GM19452 (cell line): ENCODE measurements around the gene MAP2K6.
"Not testable (repeated sequence)": the region's sequence is repeated elsewhere in the genome, so short reads cannot be mapped to it uniquely, and the experiment has no call there.

Source experiments
- ATAC-seq: cut with Tn5 transposase; IDR thresholded peaks from one replicate; pipeline ENCODE4 v1.9.1; 2021; ENCODE audit not compliant: unreplicated experiment

Gene MAP2K6

GRCh38 chr17:69454051-69454450 lies 39.6 kb downstream of the MAP2K6 start:
- ATAC-seq: no peak

GRCh38 chr17:69455040-69455439 lies 40.5 kb downstream of the MAP2K6 start:
- no peak for ATAC-seq

- peak; percentile 61 for ATAC-seq
These were observed 43.1 kb downstream of the MAP2K6 start for GRCh38 chr17:69457603-69458002.

- no peak for ATAC-seq
These were observed 46.7 kb downstream of the MAP2K6 start for GRCh38 chr17:69460963-69461922.

GRCh38 chr17:69461951-69462369 lies 47.5 kb downstream of the MAP2K6 start:
- ATAC-seq: no peak

- ATAC-seq: no peak
These were observed 48.4 kb downstream of the MAP2K6 start for GRCh38 chr17:69462882-69463281.

- ATAC-seq: no peak
These were observed 52.0 kb downstream of the MAP2K6 start for GRCh38 chr17:69466451-69466850.

GRCh38 chr17:69466905-69467667 lies 52.6 kb downstream of the MAP2K6 start:
- ATAC-seq: no peak

GRCh38 chr17:69468207-69468606 lies 53.7 kb downstream of the MAP2K6 start:
- ATAC-seq: no peak

GRCh38 chr17:69470702-69471101 lies 56.2 kb downstream of the MAP2K6 start:
- ATAC-seq: no peak

GRCh38 chr17:69471406-69471805 lies 56.9 kb downstream of the MAP2K6 start:
- ATAC-seq: no peak

- ATAC-seq: no peak
These were observed 59.6 kb downstream of the MAP2K6 start for GRCh38 chr17:69473841-69474831.

GRCh38 chr17:69477204-69477902 lies 62.9 kb downstream of the MAP2K6 start:
- ATAC-seq: no peak

- ATAC-seq: no peak
These were observed 63.4 kb downstream of the MAP2K6 start for GRCh38 chr17:69477903-69478266.

GRCh38 chr17:69478916-69479315 lies 64.4 kb downstream of the MAP2K6 start:
- no peak for ATAC-seq

GRCh38 chr17:69479756-69480155 lies 65.3 kb downstream of the MAP2K6 start:
- ATAC-seq: not testable (repeated sequence)

- no peak for ATAC-seq
These were observed 65.7 kb downstream of the MAP2K6 start for GRCh38 chr17:69480245-69480644.

GRCh38 chr17:69485251-69485661 lies 70.8 kb downstream of the MAP2K6 start:
- no peak for ATAC-seq

- ATAC-seq: no peak
These were observed 71.6 kb downstream of the MAP2K6 start for GRCh38 chr17:69485901-69486643.
